SK-N-SH treated with all-trans-retinoic acid at 6 μM for 48 hours (cell line): Measurements from ENCODE around the gene LITAF.

Experiments
- ATAC-seq: fragments of 200-7000 bp; cut with Tn5 transposase; 3 replicates; pipeline ENCODE4 v1.9.1; 2020; ENCODE audit warnings: mild to moderate bottlenecking, moderate library complexity
- ARNTL ChIP-seq: fragments of 450-650 bp; formaldehyde crosslinking; IDR thresholded peaks from 2 replicates; pipeline ENCODE4 v1.5.0; 2020; ENCODE audit warnings: low read depth, mild to moderate bottlenecking, moderate library complexity, borderline replicate concordance
- BACH2 ChIP-seq: fragments of 250-450 bp; sonication (Bioruptor Pico); IDR thresholded peaks from 2 replicates; pipeline ENCODE4 v1.9.0; 2021; ENCODE audit warnings: mild to moderate bottlenecking, borderline replicate concordance
- CREB5 ChIP-seq: fragments of 250-450 bp; sonication (Bioruptor Pico); IDR thresholded peaks from 2 replicates; pipeline ENCODE4 v1.5.1; 2020; ENCODE audit warnings: low read depth, mild to moderate bottlenecking, moderate library complexity
- CSDC2 ChIP-seq: fragments of 250-450 bp; sonication (Bioruptor Pico); IDR thresholded peaks from 2 replicates; pipeline ENCODE4 v1.5.0; 2020; ENCODE audit warnings: mild to moderate bottlenecking, moderate library complexity
- CSRNP3 ChIP-seq: fragments of 250-450 bp; sonication (Bioruptor Pico); IDR thresholded peaks from 2 replicates; pipeline ENCODE4 v1.5.1; 2021; ENCODE audit warnings: mild to moderate bottlenecking, moderate library complexity
- ESRRG ChIP-seq: fragments of 250-450 bp; sonication (Bioruptor Pico); IDR thresholded peaks from 2 replicates; pipeline ENCODE4 v1.6.1; 2021; ENCODE audit warnings: mild to moderate bottlenecking
- GLIS3 ChIP-seq: fragments of 250-450 bp; sonication (Bioruptor Pico); IDR thresholded peaks from 2 replicates; pipeline ENCODE4 v1.5.0; 2020; ENCODE audit warnings: mild to moderate bottlenecking, moderate library complexity
- ISL1 ChIP-seq: fragments of 250-450 bp; sonication (Bioruptor Pico); IDR thresholded peaks from 2 replicates; pipeline ENCODE4 v2.1.2; 2022; ENCODE audit warnings: mild to moderate bottlenecking, moderate library complexity
- OSR1 ChIP-seq: fragments of 250-450 bp; sonication (Bioruptor Pico); IDR thresholded peaks from 2 replicates; pipeline ENCODE4 v1.8.0; 2022; ENCODE audit warnings: moderate library complexity, mild to moderate bottlenecking, inconsistent platforms
- PATZ1 ChIP-seq: fragments of 250-450 bp; sonication (Bioruptor Pico); IDR thresholded peaks from 2 replicates; pipeline ENCODE4 v1.8.0; 2020; ENCODE audit warnings: mild to moderate bottlenecking, moderate library complexity, borderline replicate concordance
- POU6F1 ChIP-seq: fragments of 250-450 bp; sonication (Bioruptor Pico); IDR thresholded peaks from 2 replicates; pipeline ENCODE4 v1.8.0; 2021; ENCODE audit warnings: low read depth, mild to moderate bottlenecking, moderate library complexity, borderline replicate concordance
- PPARA ChIP-seq: fragments of 250-450 bp; sonication (Bioruptor Pico); IDR thresholded peaks from 2 replicates; pipeline ENCODE4 v1.5.0; 2020; ENCODE audit warnings: mild to moderate bottlenecking, borderline replicate concordance
- SNAI2 ChIP-seq: fragments of 250-450 bp; sonication (Bioruptor Pico); IDR thresholded peaks from 2 replicates; pipeline ENCODE4 v1.5.0; 2020; ENCODE audit warnings: mild to moderate bottlenecking, moderate library complexity
- TCF4 ChIP-seq: fragments of 250-450 bp; sonication (Bioruptor Pico); IDR thresholded peaks from 2 replicates; pipeline ENCODE4 v1.8.0; 2021; ENCODE audit warnings: mild to moderate bottlenecking, moderate library complexity, borderline replicate concordance
- TOX ChIP-seq: fragments of 250-450 bp; sonication (Bioruptor Pico); IDR thresholded peaks from 2 replicates; pipeline ENCODE4 v1.8.0; 2021; ENCODE audit warnings: mild to moderate bottlenecking, moderate library complexity, borderline replicate concordance
- TSHZ2 ChIP-seq: fragments of 250-450 bp; sonication (Bioruptor Pico); IDR thresholded peaks from 2 replicates; pipeline ENCODE4 v1.5.0; 2020; ENCODE audit warnings: mild to moderate bottlenecking, moderate library complexity
- ZC3H10 ChIP-seq: fragments of 250-450 bp; sonication (Bioruptor Pico); IDR thresholded peaks from 2 replicates; pipeline ENCODE4 v1.5.1; 2021; ENCODE audit warnings: mild to moderate bottlenecking, moderate library complexity
- ZFP3 ChIP-seq: fragments of 250-450 bp; sonication (Bioruptor Pico); IDR thresholded peaks from 2 replicates; pipeline ENCODE4 v1.5.0; 2020; ENCODE audit warnings: mild to moderate bottlenecking, moderate library complexity
- ZFP30 ChIP-seq: fragments of 450-650 bp; formaldehyde crosslinking; IDR thresholded peaks from 2 replicates; pipeline ENCODE4 v1.5.0; 2022; ENCODE audit warnings: mild to moderate bottlenecking, moderate library complexity
- ZNF565 ChIP-seq: fragments of 450-650 bp; formaldehyde crosslinking; conservative IDR thresholded peaks from 2 replicates; pipeline ENCODE4 v1.5.0; 2020; ENCODE audit warnings: low read depth, mild to moderate bottlenecking, moderate library complexity
- ZNF70 ChIP-seq: fragments of 450-650 bp; formaldehyde crosslinking; IDR thresholded peaks from 2 replicates; pipeline ENCODE4 v1.5.0; 2020; ENCODE audit warnings: mild to moderate bottlenecking, moderate library complexity

Gene LITAF

GRCh38 chr16:11631214-11631613 is 44.5 kb upstream of the LITAF start:
- TF ChIP-seq ZC3H10 (CRISPR knock-in tag) = no peak
- TF ChIP-seq TOX (CRISPR knock-in tag) = no peak
- TF ChIP-seq PATZ1 (CRISPR knock-in tag) = no peak
- TF ChIP-seq CSDC2 (CRISPR knock-in tag) = no peak
- TF ChIP-seq ARNTL (CRISPR knock-in tag) = no peak
- no peak for TF ChIP-seq ZNF565 (CRISPR knock-in tag)
- no peak for TF ChIP-seq GLIS3
- no peak for TF ChIP-seq OSR1 (CRISPR knock-in tag)
- no peak for TF ChIP-seq ZNF70 (CRISPR knock-in tag)
- TF ChIP-seq PPARA (CRISPR knock-in tag) = no peak
- TF ChIP-seq, all 23 proteins: peak for 0
- no peak for ATAC-seq

GRCh38 chr16:11630768-11631056 is 44.0 kb upstream of the LITAF start:
- no peak for TF ChIP-seq ZFP30 (CRISPR knock-in tag)
- no peak for TF ChIP-seq TOX (CRISPR knock-in tag)
- TF ChIP-seq BACH2 (CRISPR knock-in tag) = no peak
- TF ChIP-seq ISL1 = no peak
- TF ChIP-seq ZC3H10 (CRISPR knock-in tag) = no peak
- no peak for TF ChIP-seq ARNTL (CRISPR knock-in tag)
- no peak for TF ChIP-seq CREB5 (CRISPR knock-in tag)
- TF ChIP-seq ZNF70 (CRISPR knock-in tag) = no peak
- no peak for TF ChIP-seq ZFP3
- TF ChIP-seq PATZ1 (CRISPR knock-in tag) = no peak
- no peak for TF ChIP-seq PPARA (CRISPR knock-in tag)
- no peak for TF ChIP-seq OSR1 (CRISPR knock-in tag)
- no peak for TF ChIP-seq POU6F1 (CRISPR knock-in tag)
- no peak for TF ChIP-seq TCF4 (CRISPR knock-in tag)
- no peak for ATAC-seq

GRCh38 chr16:11630046-11630767 is 43.5 kb upstream of the LITAF start:
- no peak for TF ChIP-seq ZNF565 (CRISPR knock-in tag)
- no peak for TF ChIP-seq TCF4 (CRISPR knock-in tag)
- no peak for TF ChIP-seq CSDC2 (CRISPR knock-in tag)
- no peak for TF ChIP-seq SNAI2
- TF ChIP-seq ESRRG (CRISPR knock-in tag) = no peak
- TF ChIP-seq POU6F1 (CRISPR knock-in tag) = no peak
- no peak for TF ChIP-seq TSHZ2
- no peak for TF ChIP-seq CSRNP3 (CRISPR knock-in tag)
- no peak for TF ChIP-seq ZC3H10 (CRISPR knock-in tag)
- no peak for TF ChIP-seq TOX (CRISPR knock-in tag)
- no peak for TF ChIP-seq ZNF70 (CRISPR knock-in tag)
- TF ChIP-seq PPARA (CRISPR knock-in tag) = no peak
- no peak for TF ChIP-seq ISL1
- no peak for ATAC-seq
